ENCODE data around the gene ZCCHC17.

- TF ChIP-seq CTCF (conservative IDR thresholded peaks at IDR 0.05; ENCODE audit: low read depth, low read length) (no peak), EZH2 (IDR thresholded peaks at IDR 0.05; ENCODE audit: borderline replicate concordance, low read depth, low read length, poor library complexity, severe bottlenecking) (no peak)
These were observed 48.6 kb upstream of the ZCCHC17 start for GRCh38 chr1:31248276-31248675.
